C4-2B (cell line): ENCODE results near the gene EXOC3L4.

Source experiments
- H3K27ac ChIP-seq: fragments of 450-650 bp; 2 replicates; pipeline ENCODE4 v1.5.1; 2017
- CTCF ChIP-seq: fragments of 450-650 bp; conservative IDR thresholded peaks from 2 replicates; pipeline ENCODE4 v1.5.1; 2017; ENCODE audit warnings: mild to moderate bottlenecking
- ZFX ChIP-seq: fragments of 450-650 bp; IDR thresholded peaks from 2 replicates; pipeline ENCODE4 v1.6.1; 2017

Gene EXOC3L4

GRCh38 chr14:103104654-103105452, 10.3 kb downstream of the EXOC3L4 start:
- H3K27ac ChIP-seq: no peak overlapping the region; the same call in 1 of the 2 replicates
- TF ChIP-seq ZFX (no peak), CTCF (peak; percentile 97)

DNA sequence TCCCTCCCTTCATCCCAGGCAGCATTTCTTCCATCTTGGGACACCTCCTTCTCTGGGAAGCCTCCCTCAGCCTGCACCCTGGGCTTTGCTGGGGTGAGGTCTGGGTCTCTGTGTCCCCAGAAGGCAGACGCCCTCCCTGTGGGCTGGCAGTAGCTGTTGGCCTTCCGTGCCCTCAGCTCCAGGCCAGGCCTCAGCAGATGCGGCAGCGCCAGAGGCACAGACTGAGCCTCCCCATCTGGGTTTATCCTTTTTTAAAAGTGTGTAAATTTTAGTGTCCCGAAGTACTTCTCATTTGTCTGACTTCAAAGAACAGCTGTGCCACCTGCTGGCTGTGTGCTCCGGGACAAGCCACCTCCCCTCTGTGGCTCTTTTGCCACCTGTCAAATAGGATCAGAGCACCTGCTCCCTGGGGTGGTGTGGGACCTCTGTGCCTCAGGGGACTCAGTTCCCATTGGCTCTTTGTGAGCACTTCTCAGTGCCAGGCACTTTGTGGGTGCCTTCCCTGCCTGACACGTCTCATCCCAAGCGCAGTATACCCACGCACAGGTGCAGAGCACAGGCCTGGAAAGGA, 11.1 kb downstream of the EXOC3L4 start:
- TF ChIP-seq CTCF (no peak), ZFX (no peak)
- H3K27ac ChIP-seq: no peak overlapping the region

DNA sequence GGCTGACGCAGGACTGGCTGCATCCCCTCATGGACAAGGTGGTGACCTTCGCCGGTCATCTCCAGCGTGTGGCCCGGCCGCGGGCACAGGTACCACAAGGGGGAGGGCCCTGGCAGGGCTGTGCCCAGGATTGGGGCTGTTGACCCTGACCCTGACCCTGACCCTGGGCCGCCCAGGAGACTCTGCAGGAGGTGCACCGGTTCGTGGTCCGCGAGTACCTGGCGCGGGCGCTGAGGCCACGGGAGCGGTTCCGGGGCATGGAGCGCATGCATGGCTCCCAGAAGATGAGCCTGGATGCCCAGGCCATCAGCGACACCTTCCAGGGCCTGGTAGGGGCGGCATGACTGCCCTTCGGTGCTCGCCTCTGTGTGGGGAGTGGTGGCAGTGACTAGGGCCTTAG, 12.9 kb downstream of the EXOC3L4 start:
- TF ChIP-seq ZFX (no peak), CTCF (no peak)
- H3K27ac ChIP-seq: no peak overlapping the region

DNA sequence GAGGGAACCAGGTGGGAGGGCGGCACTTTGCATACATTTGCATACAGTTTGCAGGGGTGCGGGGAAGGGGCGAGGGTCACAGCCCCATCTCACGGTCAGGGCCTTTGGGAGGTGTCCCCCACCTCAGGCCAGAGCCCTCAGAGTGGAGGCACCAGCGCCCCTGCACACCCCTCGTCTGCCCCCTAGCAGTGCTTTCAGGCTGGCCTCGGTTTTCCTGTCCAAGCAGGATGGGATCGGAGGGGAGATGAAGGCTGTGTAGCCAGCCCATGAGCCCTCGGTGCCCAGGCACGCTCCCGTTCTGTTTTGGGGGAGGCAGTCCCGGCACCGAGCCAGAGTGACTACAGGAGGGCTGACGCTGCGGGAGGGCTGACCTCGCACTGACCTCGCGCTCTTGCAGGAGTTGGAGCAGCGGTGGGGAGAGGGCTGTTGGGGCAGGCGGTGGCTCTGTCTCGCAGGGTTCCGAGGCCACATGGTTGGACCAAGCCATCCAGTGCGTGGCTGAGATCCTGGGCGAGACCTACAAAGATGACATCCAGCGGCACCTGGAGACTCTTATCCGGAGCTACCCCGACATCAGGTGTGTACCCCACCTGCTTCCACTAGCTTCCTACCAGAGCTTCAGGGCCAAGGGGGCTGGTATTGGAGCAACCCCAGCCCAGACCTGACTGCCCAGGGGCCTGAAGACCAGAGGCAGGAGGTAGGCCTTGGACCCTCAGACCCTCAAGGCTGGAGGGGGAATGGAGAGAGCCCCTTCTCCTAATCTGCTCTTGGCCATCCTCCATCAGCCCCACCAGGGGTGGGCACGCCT, 13.6 kb downstream of the EXOC3L4 start:
- no peak overlapping the region for H3K27ac ChIP-seq
- TF ChIP-seq CTCF (no peak), ZFX (no peak)

DNA sequence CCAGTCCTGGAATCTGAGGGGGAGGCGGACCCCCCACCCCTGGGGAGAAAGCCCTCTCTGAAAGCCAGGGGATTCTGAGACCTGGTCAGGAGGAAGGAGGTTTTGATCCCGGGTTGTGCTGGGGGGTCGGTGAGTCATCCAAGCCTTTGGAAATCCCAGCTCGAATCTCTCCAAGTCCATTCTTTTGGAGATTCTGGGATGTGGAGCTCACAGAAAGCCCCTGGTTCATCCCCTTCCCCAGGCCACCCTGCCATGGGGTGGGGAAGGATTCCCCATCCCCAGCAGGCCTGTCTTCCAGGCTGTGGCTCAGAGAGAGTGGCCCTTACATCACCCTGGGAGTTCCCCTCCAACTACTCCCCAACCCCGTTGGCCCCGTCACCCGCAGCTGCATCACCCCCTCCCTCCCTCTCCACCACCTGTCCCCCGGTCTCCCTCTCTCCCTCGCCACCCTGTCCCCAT, 14.3 kb downstream of the EXOC3L4 start:
- H3K27ac ChIP-seq: no peak overlapping the region
- TF ChIP-seq ZFX: no peak

GRCh38 chr14:103109535-103110441, 15.3 kb downstream of the EXOC3L4 start:
- H3K27ac ChIP-seq: no peak overlapping the region
- TF ChIP-seq ZFX: no peak
- no peak for TF ChIP-seq CTCF

GRCh38 chr14:103110681-103111231, 16.2 kb downstream of the EXOC3L4 start:
- H3K27ac ChIP-seq: no peak overlapping the region
- no peak for TF ChIP-seq CTCF
- TF ChIP-seq ZFX: no peak
